GM19468 (cell line): ENCODE results near the gene CASP9.
"Not testable (repeated sequence)": the region's sequence is repeated elsewhere in the genome, so short reads cannot be mapped to it uniquely, and the experiment has no call there.

Experiments used
- ATAC-seq: cut with Tn5 transposase; IDR thresholded peaks from one replicate; pipeline ENCODE4 v1.9.1; 2021; ENCODE audit warnings: mild to moderate bottlenecking, moderate library complexity, moderate number of reproducible peaks; ENCODE audit not compliant: unreplicated experiment; ENCODE audit errors: extremely low read depth

CASP9 gene

DNA sequence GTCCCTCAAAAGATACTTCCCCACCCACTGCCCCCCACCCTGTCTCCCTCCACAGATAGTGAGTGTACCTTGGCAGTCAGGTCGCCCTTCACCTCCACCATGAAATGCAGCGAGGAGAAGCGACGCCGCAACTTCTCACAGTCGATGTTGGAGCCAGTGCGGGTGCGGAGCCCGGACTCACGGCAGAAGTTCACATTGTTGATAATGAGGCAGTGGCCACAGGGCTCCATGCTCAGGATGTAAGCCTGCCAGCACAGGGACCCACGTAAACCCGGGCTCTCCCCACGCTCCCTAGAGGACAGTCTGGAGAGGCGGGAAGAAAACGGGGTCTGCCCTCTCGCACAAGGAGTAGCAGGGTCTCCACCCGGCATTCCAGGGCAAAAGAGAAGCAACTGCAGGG, 17.2 kb downstream of the CASP9 start:
- ATAC-seq = no peak

DNA sequence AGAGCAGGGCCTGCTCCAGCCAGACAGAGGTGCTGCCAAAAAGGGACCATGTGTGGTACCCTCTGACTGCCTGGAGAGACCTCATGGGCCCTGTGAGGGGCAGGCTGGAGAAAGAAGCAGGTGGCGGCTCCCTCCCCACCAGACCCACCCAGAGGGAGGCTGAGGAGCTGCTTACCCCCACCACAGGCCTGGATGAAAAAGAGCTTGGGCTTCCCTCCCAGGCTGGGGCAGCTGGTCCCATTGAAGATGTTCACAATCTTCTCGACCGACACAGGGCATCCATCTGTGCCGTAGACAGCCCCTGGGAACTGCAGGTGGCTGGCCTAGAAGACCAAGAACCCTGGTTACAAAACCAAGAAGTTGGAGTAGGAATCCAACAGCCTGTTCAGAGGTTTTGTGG, 19.6 kb downstream of the CASP9 start:
- ATAC-seq = no peak

DNA sequence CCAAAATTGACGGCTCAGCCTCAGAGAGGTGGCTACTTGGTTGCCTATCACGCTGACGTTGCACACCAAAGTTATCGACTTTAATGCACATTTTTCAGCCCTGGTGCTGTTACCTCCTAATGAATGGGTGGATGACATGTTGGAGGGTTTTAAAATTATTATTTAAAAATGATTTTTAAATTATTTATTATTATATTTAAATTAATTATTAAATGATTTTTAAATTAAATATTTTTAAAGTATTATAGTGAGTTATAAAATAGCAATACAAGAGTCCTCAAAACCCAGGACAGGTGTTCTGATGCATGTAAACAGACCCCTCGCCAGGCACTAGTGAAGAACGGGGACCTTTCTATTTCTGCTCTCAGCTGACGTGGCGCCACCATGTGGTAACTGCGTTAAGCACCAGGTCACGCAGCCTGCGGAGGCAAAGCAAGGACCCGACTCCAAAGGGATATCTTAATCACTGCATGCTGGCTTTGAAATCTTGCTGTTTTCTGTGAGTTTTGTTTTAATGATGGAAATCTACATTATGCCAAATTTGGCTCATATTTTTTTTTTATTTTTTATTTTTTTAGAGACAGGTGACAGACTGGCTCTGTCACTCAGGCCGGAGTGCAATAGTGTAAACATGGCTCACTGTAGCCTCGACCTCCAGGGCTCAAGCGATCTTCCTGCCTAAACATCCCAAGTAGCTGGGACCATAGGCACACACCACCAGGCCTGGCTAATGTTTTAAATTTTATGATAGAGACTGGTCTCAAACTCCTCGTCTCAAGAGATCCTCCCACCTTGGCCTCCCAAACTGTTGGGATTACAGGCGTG, 22.6 kb downstream of the CASP9 start:
- no peak for ATAC-seq

DNA sequence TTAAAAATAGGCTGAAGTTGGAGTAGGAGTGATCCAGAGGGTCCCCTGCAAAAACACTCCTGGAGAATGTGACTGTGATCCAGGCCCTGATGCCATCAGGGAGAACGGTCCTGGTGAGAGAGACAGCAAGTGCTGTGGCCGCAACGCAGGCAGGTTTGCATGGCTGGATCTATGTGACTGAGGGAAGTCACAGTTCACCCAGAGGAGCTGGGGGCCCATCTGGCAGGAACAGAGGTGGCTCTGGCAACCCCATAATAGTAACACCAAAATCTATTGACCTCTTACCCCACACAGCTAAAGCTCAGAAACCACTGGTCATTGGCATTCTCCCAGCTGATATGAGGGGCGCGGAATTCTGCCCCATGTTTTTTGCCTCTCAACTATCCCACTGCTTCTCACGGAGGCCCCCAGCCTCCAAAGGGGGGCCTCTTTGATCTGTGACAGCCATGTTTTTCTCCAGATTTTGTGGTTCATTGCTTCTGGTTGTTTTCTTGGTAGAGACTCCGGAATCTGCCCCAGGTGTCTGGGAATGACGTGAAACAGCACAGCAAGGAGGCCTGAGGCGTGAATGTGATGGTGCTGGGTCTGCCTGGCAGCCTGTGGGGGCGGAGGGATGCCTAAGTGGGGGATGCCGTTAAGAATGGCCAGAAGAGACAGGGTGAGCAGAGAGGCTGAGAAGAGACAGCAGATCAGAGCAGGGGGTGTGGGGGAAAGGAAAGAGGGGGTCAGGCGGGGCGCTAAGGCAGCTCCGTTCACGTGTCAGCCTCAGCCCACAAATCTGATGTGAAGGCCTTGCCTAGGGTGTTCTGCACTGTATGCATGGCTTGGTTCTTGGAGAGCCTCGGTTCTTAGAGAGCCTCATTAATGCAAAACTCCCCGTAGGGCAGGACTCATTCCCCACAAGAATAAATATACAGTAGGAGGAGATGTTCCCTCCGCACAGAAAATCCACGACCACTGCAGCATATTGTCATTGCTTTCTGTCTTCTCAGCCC, 23.5 kb downstream of the CASP9 start:
- ATAC-seq = no peak

DNA sequence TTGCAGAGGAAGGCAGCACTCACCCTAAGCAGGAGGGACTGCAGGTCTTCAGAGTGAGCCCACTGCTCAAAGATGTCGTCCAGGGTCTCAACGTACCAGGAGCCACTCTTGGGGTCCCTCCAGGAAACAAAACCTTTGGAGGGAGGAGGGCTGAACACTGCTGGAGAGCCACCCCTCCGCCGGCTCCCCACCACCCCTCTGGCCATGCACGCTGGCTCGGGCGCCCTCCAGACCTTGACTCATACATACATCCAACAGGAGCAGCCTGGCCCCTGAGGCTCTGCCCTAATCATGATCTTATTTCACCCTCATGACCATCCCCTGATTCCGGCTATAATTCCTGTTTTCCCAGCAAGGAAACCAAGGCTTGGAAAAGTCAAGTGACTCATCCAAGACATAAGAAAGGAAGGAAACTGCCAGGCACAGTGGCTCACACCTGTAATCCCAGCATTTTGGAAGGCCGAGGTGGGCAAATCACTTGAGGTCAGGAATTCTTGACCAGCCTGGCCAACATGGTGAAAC, 30.1 kb downstream of the CASP9 start:
- ATAC-seq = no peak

DNA sequence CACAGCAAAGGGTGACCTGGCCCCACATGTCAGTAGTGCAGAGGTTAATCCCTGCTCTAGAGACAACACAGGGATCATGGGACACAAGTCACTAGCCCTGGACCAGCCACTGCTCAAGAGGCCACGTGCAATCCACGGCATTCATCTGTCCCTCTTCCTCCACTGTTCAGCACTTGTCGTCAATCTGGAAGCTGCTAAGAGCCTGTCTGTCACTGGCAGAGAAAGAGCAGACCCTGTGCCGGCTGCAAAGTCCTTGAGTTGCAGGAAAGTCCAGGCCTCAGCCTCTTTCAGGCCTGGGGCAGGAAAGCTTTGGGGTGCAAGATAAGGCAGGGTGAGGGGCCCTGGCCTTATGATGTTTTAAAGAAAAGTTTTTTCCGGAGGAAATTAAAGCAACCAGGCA, 31.4 kb downstream of the CASP9 start:
- ATAC-seq = no peak

DNA sequence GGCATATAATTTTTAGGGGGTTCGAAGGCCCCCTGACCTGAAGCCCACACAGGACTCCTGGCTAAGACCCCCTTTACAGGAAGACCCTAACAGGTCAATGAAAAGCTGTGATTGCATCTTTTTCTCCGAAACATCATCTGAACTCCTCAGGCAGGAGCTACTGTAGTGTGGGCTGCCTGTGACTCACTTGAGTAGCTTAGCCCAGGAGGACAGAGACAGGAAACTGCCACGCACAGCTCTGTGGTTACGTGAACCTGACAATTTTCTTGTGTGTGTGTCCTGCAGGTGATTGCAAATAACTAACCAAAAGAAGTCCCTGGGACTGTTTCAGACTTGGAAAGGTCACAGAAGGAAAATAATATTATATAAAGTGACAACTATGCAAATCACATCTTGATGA, 33.0 kb downstream of the CASP9 start:
- not testable (repeated sequence) for ATAC-seq

DNA sequence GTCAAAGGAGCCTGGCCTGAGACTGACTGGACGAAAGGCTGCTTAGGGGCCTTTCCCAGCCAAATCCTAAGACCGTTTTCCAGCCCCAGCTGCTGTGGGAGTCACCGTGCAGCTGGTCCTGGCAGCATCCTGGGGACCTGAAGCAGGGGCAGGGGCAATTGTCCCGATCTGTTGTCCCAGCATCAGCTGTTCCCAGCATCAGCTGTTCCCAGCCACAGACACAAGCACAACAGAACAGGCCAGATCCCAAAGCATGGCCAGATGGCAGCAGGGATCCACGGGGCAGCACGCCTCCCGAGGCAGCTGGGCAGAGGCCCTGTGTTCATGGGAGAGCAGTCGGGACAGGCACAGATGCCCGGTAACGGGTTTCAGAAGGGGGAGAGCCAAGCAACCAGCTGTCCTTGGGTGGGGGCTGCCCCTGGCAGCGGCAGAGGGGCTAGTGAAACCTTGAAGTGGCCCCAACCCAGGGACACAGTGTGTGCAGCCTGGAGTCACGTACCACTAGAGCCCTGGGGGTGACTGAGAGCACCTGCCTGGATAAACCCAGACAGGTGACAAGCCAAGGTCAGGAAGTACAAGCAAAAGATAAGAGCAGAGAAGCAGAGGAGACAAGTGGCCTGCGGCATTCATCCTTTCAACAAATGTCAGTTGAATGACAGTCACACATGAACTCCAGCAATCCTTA, 34.8 kb downstream of the CASP9 start:
- ATAC-seq = no peak

DNA sequence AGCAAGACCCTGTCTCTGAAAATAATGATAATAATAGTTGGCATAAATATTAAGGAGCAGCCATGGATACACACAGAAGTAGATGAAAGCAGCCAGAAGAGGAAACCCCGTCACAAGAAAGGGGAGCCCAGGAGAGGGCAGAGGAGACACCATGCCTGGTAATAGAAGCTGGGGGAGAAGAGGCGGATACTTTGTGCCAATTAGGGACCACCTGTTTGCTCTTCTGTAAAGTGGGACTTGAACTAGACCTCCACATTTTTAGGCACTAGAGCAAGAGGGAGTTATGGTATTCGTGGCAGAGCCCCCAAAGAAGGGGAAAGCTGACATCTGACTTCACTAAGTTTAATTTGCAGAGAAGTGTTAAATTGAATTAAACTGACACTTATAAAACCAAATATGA, 35.6 kb downstream of the CASP9 start:
- ATAC-seq = no peak

DNA sequence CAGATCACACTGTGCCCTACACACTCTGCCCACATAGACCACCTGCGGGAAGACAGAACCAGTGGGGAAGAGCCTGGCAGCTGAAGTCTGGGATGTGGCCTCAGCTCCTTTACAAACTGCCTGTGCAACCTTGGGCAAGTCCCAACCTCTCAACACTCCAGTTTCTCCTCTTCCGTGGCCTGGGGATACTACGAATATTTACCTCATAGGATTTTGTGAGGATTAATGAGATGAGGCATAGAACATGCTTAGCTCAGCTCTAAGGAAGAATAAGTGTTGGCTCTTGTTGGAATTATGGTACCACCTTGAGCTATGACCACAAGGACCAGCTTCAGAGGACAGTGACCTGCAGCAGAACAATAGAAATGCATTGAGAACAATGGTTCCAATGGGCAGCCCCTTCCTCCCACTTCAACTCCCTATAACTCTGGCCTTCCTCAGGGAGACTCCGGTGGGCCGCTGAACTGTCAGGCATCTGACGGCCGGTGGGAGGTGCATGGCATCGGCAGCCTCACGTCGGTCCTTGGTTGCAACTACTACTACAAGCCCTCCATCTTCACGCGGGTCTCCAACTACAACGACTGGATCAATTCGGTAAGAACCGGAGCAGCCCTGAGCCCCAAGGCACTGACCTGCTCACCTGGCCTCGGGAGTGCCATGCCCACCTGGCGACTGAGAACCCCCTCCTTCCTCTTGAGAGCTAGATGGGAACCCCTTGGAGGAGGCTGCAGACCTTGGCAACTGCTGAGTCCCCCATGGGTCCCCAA, 37.0 kb downstream of the CASP9 start:
- not testable (repeated sequence) for ATAC-seq

DNA sequence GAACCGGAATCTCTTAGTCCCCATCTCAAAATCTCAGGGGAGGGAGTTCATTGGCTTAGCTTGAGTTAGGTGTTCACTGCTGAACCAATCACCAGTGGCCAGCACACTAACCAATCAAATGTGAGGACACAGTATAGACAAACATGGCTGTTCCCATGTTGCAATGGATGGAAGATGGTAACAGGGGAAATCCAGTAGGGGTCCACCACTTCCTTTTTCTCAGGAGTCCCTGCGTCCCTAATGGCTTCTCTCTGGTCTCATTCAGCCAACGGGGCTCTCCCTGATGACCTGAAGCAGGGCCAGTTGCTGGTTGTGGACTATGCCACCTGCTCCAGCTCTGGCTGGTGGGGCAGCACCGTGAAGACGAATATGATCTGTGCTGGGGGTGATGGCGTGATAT, 38.4 kb downstream of the CASP9 start:
- no peak for ATAC-seq

DNA sequence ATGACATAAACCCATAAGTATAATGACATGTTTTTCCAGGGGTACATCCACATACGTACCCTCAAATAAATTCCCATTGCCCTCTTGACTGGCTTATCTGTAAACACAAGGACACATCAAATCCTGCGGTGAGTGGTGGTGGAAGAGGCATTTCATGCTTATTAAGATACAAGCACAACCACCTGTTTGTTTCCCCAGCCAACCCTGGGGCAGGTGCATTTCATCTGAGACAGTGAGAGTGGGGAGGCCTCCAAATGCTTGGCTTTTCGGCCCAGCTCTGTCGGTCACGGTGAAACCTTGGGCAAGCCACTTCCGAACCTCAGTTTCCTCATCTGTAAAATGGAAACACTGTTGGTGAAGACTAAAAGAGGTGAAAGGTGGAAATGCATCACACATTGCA, 39.6 kb downstream of the CASP9 start:
- ATAC-seq = not testable (repeated sequence)

DNA sequence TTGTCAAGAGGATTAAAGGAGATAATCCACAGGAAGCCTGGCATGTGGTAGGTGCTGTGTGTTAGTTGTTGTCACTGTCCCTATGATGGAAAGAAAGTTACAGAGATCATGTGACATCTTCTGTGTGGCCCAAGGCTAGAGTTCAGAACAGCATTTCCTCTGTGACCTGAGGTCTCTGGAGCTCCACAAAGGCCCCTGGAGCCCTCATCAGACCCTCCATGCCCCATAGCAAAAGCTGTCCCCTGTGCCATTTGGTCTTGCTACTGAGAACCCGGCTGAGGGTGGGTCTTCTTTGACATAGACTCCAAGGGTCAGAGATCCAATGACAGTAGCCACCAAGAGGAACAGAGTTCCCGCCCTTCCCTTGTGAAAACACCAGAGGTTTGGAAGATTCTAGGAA, 40.0 kb downstream of the CASP9 start:
- ATAC-seq = no peak

DNA sequence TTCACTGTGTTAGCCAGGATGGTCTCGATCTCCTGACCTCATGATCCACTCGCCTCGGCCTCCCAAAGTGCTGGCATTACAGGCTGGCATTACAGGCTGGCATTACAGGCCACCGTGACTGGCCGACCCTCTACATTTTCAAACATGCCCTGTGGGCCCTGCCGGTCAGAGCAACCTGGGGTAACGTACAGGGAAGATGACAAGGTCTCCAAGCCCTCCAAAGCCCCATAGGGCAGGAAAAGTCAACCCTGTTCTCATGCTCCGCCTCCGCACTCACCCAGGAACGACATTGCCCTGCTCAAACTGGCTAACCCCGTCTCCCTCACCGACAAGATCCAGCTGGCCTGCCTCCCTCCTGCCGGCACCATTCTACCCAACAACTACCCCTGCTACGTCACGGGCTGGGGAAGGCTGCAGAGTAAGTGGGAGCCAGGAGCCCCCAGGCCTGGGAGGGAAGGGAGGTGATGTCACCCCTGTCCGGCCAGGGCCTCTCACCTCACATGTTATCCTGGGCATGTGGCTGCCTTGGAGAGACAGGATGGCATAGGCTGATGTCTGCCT, 41.0 kb downstream of the CASP9 start:
- not testable (repeated sequence) for ATAC-seq

DNA sequence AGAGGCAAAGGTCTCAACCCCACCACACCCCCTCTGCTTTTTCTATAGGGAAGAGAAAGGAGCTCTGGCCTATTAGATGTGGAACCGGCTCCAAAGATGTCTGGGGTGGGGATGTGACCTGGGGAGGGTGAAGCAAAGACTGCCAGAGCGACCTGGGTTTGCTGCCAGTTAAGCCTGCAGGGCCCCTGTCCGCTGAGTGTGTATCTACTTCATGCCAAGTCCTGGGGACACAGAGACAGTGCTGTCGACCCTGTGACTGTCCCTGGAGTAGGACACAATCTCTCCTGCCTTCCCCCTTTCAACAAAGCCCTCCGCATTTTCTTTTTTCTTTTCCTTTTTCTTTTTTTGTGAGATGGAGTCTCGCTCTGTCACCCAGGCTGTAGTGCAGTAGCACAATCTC, 41.6 kb downstream of the CASP9 start:
- ATAC-seq = not testable (repeated sequence)

DNA sequence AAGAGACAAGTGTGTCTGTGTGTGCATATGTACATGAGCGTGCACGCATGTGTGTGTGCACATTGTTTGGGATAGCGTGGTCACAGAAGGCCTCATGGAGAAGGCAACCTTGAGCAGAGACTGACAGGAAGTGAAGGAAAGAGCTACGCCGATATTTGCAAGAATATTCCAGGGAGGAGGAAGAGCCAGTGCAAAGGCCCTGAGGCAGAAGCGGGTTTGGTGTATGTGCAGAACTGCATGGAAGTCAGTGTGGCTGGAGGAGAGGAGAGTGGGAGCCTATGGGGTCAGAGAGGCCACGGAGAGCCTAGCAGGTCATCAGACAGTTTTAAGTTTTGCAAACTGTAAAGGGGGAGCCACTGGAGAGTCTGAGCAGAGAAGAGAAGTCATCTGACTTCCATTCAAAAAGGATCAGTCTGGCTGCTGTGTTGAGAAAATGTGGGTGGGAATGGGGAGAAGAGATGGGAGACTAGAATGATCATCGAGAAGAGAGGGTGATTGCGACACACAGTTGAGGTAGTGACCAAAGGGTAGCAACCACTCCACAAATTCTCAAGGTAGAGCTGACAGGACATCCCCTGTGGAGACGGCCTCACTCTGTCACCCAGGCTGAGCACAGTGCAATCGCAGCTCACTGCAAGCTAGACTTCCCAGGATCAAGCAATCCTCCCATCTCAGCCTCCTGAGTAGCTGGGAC, 44.2 kb downstream of the CASP9 start:
- ATAC-seq = no peak

DNA sequence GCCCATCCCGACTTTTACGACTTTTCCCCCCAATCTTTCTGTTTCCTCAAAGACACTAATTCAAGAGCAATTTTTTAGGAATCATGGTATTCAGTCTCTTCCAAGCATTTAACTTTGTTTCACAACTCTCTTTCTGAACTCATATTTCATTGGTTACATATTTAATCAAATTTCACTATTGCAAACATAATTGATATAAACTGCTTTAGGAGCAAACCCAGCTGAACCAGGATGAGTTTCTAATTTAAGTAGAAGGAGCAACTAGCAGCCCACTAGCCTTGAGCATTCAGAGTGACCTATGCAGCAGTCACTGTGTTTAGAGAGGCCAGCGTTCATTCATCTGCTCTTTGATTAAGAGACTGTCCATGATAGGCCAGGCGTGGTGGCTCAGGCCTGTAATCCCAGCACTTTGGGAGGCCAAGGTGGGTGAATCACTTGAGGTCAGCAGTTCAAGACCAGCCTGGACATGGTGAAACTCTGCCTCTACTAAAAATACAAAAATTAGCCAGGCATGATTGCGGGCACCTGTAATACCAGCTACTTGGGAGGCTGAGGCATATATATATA, 46.3 kb downstream of the CASP9 start:
- no peak for ATAC-seq

DNA sequence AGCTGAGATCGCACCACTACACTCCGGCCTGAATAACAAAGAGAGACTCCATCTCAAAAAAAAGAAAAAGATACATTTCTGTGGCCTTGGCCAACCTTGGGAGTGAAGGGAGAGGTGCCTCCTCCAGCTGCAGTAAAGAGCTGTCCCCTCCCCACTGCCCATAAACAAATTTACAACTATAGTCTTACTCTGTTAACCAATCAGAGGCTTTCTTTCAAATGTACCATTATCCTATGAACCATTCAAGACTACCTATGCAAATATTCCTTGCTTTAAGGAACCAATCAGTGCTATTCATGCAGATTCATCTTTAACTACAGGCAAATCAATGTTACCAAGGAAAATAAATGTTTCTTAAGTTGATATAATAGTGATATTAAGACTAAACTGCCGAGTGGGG, 47.1 kb downstream of the CASP9 start:
- ATAC-seq = no peak
